OCI-LY3 (cell line): ENCODE data around the gene BCL7C.

ENCODE experiments used
- EZH2phosphoT487 ChIP-seq: fragments of 200-600 bp; shearing (Covaris generic); IDR thresholded peaks from 2 replicates; pipeline ENCODE4 v1.6.1; 2018; ENCODE audit warnings: antibody characterized with exemption, mixed run types, low read depth
- TF ChIP-seq, protein P1 (sequence below): fragments of 200-600, 300-600 bp; sonication (generic); IDR thresholded peaks from 2 replicates; pipeline ENCODE4 v1.5.1; 2014; ENCODE audit warnings: antibody characterized with exemption, low read length, low read depth

DNA sequence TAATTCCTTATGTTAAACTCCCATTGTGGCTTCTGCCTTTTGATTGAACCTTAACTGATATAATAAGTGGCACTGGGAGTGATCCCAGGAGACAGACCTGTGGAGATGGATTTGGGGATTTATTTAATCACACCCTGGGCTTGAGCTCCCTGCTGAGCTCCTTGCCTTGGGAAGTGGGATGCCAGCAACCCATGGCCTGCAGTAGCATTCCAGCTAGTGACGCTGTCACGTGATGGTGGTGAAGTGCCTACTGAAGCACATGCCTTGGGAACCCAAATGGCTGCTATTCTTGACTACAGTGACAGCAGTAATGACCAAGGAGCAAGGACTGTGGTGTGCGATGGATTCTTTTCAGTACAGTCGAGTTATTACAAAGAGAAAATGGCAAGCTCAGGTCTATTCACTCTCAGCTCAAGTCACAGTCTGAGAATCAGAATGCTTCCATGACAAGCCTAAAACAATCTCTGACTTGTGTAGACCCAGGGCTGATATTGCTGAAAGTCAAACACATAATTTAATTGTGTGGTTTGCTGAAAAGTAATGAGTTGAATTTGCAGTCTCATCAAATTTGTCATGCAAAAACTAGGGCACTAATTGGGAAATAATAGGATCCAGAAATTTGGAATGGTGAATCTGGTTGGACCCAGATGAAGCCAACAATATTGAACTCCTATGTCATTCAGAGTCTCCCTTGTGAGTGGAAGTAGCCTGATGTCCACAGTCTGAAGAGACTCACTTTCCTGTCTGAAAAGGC is 47.1 kb downstream of the BCL7C start:
- TF ChIP-seq, protein P1, sequence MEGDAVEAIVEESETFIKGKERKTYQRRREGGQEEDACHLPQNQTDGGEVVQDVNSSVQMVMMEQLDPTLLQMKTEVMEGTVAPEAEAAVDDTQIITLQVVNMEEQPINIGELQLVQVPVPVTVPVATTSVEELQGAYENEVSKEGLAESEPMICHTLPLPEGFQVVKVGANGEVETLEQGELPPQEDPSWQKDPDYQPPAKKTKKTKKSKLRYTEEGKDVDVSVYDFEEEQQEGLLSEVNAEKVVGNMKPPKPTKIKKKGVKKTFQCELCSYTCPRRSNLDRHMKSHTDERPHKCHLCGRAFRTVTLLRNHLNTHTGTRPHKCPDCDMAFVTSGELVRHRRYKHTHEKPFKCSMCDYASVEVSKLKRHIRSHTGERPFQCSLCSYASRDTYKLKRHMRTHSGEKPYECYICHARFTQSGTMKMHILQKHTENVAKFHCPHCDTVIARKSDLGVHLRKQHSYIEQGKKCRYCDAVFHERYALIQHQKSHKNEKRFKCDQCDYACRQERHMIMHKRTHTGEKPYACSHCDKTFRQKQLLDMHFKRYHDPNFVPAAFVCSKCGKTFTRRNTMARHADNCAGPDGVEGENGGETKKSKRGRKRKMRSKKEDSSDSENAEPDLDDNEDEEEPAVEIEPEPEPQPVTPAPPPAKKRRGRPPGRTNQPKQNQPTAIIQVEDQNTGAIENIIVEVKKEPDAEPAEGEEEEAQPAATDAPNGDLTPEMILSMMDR: no peak
- no peak for TF ChIP-seq EZH2phosphoT487
